HG03432 (cell line): ENCODE results near the gene ZNF385D.

Experiments
- ATAC-seq: cut with Tn5 transposase; IDR thresholded peaks from one replicate; pipeline ENCODE4 v1.9.1; 2021; ENCODE audit warnings: mild to moderate bottlenecking, moderate library complexity; ENCODE audit not compliant: unreplicated experiment

Gene ZNF385D

GRCh38 chr3:21462141-21462540 lies 288.9 kb downstream of the ZNF385D start:
- no peak for ATAC-seq

GRCh38 chr3:21457084-21457483 lies 293.9 kb downstream of the ZNF385D start:
- ATAC-seq, result no peak

GRCh38 chr3:21449738-21450137 lies 301.3 kb downstream of the ZNF385D start:
- ATAC-seq, result no peak

GRCh38 chr3:21447476-21448151 lies 303.4 kb downstream of the ZNF385D start:
- no peak for ATAC-seq

- no peak for ATAC-seq
These were observed 304.0 kb downstream of the ZNF385D start for GRCh38 chr3:21446945-21447475.

GRCh38 chr3:21446027-21446426 lies 305.0 kb downstream of the ZNF385D start:
- peak; percentile 96 for ATAC-seq

GRCh38 chr3:21441821-21442220 lies 309.2 kb downstream of the ZNF385D start:
- no peak for ATAC-seq

GRCh38 chr3:21436835-21437234 lies 314.2 kb downstream of the ZNF385D start:
- ATAC-seq, result no peak

GRCh38 chr3:21435871-21436270 lies 315.1 kb downstream of the ZNF385D start:
- no peak for ATAC-seq

- no peak for ATAC-seq
These were observed 316.7 kb downstream of the ZNF385D start for GRCh38 chr3:21434310-21434709.

- no peak for ATAC-seq
These were observed 317.3 kb downstream of the ZNF385D start for GRCh38 chr3:21433751-21434150.

- no peak for ATAC-seq
These were observed 324.1 kb downstream of the ZNF385D start for GRCh38 chr3:21426920-21427319.

GRCh38 chr3:21425715-21426114 lies 325.3 kb downstream of the ZNF385D start:
- no peak for ATAC-seq

GRCh38 chr3:21421096-21421495 lies 329.9 kb downstream of the ZNF385D start:
- ATAC-seq, result no peak

- no peak for ATAC-seq
These were observed 333.0 kb downstream of the ZNF385D start for GRCh38 chr3:21417991-21418390.

- ATAC-seq, result no peak
These were observed 336.5 kb downstream of the ZNF385D start for GRCh38 chr3:21414506-21414905.

GRCh38 chr3:21411058-21411457 lies 340.0 kb downstream of the ZNF385D start:
- no peak for ATAC-seq

GRCh38 chr3:21409401-21409800 lies 341.6 kb downstream of the ZNF385D start:
- ATAC-seq, result no peak

GRCh38 chr3:21407743-21408142 lies 343.3 kb downstream of the ZNF385D start:
- no peak for ATAC-seq

GRCh38 chr3:21405671-21406667 lies 345.0 kb downstream of the ZNF385D start:
- no peak for ATAC-seq

- no peak for ATAC-seq
These were observed 352.5 kb downstream of the ZNF385D start for GRCh38 chr3:21398461-21398860.
